Suprapubic skin (tissue), 4 donors: ENCODE measurements around the gene GAS7. TPM values are rescaled to one million over a fixed set of nuclear protein-coding genes. Genes with fewer than 3 reads are reported as not detected.

Experiments used
- DNase-seq, 2 donors: peaks; one replicate each; pipeline ENCODE4 v3.0.0-alpha.2; 2019; ENCODE audit warnings: low spot score in 2 of 2
- H3K27ac ChIP-seq: fragments of 200-600 bp; sonication (generic); one replicate; pipeline ENCODE4 v1.5.1; 2019
- H3K27me3 ChIP-seq: fragments of 200-600 bp; sonication (generic); one replicate; pipeline ENCODE4 v1.5.1; 2019
- H3K36me3 ChIP-seq: fragments of 200-600 bp; sonication (generic); one replicate; pipeline ENCODE4 v1.5.1; 2019
- H3K4me1 ChIP-seq: fragments of 200-600 bp; sonication (generic); one replicate; pipeline ENCODE4 v1.5.1; 2019
- H3K4me3 ChIP-seq: fragments of 200-600 bp; sonication (generic); one replicate; pipeline ENCODE4 v1.5.1; 2019; ENCODE audit warnings: mild to moderate bottlenecking
- H3K9me3 ChIP-seq: fragments of 200-600 bp; sonication (generic); one replicate; pipeline ENCODE4 v1.5.1; 2019
- EP300 ChIP-seq: sonication (generic); formaldehyde crosslinking; IDR thresholded peaks from one replicate; pipeline ENCODE4 v1.6.1; 2017; ENCODE audit warnings: antibody characterized with exemption
- POLR2A ChIP-seq, 2 donors: fragments of 450-650 bp; IDR thresholded peaks; one replicate each; pipeline ENCODE4 v1.6.1; 2017; ENCODE audit warnings: antibody characterized with exemption in 2 of 2, mild to moderate bottlenecking in 2 of 2, moderate library complexity in 2 of 2
- POLR2AphosphoS5 ChIP-seq, 3 donors: sonication (generic); formaldehyde crosslinking; IDR thresholded peaks; one replicate each; pipeline ENCODE4 v1.6.1; 2017; ENCODE audit warnings: antibody characterized with exemption in 3 of 3
- WGBS: methylation state at CpG from one replicate; pipeline ENCODE4 v1.1.5; 2018; 5-methylcytosine and 5-hydroxymethylcytosine counted together
- total RNA-seq, 4 donors: library from RNA; depleted of rRNA; stranded (reverse); fragments of >200 nt; gene quantifications; one replicate each; pipeline ENCODE4 v1.1.0, GENCODE V29; 2016
- TF ChIP-seq, protein P1 (sequence below), 2 donors: fragments of 200-600 bp in 1 of 2; fragments of 450-650 bp in 1 of 2; sonication (generic) in 1 of 2; IDR thresholded peaks; one replicate each; pipeline ENCODE4 v1.5.1; 2016 to 2019; ENCODE audit warnings: antibody characterized with exemption in 2 of 2, mild to moderate bottlenecking in 1 of 2, moderate library complexity in 1 of 2

The GAS7 gene
- total RNA-seq, 4 donors from 2014 or later: 45.7 to 106 (median 74.2) TPM

DNA sequence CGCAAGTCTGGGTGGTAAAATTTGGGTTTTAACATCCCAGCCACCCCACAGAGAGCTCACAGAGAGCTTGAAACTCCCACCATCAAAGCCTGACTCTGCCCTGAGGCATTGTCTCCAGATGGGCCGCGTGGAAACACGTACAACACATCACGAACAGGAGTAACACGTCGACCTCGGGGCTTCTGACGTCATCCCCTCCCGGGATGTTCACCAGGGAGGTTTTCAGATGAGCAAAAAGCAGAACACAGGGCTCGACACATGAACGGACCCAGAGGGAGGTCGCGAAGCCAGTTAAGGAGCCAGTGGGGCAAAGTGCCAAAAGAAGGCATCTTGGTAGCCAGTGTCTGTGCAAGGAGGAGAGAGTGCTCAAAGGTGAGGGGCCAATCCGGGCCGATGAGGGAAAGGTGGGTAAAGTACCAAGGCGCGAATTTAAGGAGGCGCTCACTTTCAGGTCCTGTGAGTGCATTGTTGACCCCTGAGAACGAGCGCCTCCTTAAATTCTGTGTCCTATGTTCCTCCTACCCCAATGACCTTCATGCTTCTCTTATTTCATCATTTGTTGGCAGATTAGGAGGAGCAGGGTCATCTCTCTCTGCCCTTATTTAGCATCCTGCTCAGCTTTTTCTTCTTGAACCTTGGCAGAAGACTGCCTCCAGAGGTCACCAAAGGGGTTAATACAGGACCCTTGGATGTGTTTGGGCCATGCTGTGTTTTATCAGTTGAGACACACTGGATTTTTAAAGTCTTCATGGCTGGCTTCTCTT lies 298.9 kb downstream of the GAS7 start:
- TF ChIP-seq POLR2A (IDR thresholded peaks at IDR 0.05) (no peak), EP300 (no peak), POLR2AphosphoS5 (IDR thresholded peaks at IDR 0.05) (no peak)
- TF ChIP-seq, protein P1, sequence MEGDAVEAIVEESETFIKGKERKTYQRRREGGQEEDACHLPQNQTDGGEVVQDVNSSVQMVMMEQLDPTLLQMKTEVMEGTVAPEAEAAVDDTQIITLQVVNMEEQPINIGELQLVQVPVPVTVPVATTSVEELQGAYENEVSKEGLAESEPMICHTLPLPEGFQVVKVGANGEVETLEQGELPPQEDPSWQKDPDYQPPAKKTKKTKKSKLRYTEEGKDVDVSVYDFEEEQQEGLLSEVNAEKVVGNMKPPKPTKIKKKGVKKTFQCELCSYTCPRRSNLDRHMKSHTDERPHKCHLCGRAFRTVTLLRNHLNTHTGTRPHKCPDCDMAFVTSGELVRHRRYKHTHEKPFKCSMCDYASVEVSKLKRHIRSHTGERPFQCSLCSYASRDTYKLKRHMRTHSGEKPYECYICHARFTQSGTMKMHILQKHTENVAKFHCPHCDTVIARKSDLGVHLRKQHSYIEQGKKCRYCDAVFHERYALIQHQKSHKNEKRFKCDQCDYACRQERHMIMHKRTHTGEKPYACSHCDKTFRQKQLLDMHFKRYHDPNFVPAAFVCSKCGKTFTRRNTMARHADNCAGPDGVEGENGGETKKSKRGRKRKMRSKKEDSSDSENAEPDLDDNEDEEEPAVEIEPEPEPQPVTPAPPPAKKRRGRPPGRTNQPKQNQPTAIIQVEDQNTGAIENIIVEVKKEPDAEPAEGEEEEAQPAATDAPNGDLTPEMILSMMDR (IDR thresholded peaks at IDR 0.05): no peak
- Histone ChIP-seq H3K36me3 (no peaks in the 10 kb centered on the region), H3K4me1 (peaks cover 3% of the 10 kb centered on the region), H3K27ac (peak overlapping the region; percentile 49), H3K4me3 (no peak overlapping the region), H3K9me3 (no peaks in the 10 kb centered on the region), H3K27me3 (peaks cover 4% of the 10 kb centered on the region)
- peak in 1 of 2 donors; percentile 66 for DNase-seq
- WGBS: 52% methylated on average over 21 of the region's 21 CpGs

DNA sequence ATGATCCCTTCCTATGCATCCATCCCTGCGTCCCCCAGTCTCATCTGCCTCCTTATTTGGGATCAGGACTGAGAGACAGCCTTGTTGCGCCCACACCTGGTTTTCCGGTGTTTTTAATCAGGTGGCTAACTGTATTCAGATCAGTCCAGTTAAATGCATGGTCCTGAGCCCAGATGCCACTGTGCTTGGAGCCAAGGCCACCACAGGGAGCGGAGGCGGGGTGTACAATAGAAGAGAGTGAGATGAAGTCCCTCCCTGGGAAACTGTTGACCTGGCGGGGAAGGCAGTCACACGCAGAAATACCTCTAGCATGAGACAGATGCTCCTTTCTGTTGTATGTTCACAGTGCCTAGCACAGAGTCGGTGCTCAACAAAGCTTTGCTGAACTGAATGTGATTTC lies 299.6 kb downstream of the GAS7 start:
- Histone ChIP-seq H3K4me1 (peaks cover 3% of the 10 kb centered on the region), H3K4me3 (no peak overlapping the region), H3K27ac (no peak overlapping the region), H3K27me3 (peaks cover 4% of the 10 kb centered on the region), H3K9me3 (no peaks in the 10 kb centered on the region), H3K36me3 (no peaks in the 10 kb centered on the region)
- WGBS: 92% methylated on average over 8 of the region's 8 CpGs
- peak in 1 of 2 donors; percentile 19 for DNase-seq
- TF ChIP-seq, protein P1 (IDR thresholded peaks at IDR 0.05): no peak

DNA sequence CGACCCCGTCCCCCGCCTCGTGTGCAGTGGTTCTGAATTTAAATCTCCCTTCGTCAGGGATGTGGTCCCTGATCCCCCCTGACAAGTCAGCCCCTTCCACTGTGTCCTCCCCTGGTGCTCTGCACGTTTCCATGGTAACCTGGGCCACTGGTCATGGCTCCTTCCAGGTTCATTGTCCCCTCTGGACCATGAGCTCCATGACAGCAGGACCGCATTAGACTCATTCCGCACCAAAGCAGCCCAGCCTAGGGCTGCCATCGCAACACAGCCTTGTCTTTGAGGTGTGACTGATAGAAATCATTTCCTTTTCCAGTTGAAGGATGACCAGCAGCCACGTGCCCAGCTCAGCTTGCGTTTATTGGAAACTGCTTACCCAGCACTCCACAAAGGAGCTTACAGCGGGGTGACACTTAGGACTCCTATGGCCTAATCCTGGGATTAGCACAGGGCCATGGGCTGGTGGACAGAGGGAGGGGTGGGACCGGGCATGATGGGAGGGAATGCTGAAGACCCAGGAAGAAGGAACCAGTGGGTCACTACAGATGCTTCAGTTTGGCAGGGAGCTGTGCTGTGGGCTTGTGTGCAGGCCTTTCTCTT lies 300.9 kb downstream of the GAS7 start:
- 84% methylated on average over 13 of the region's 13 CpGs for WGBS

DNA sequence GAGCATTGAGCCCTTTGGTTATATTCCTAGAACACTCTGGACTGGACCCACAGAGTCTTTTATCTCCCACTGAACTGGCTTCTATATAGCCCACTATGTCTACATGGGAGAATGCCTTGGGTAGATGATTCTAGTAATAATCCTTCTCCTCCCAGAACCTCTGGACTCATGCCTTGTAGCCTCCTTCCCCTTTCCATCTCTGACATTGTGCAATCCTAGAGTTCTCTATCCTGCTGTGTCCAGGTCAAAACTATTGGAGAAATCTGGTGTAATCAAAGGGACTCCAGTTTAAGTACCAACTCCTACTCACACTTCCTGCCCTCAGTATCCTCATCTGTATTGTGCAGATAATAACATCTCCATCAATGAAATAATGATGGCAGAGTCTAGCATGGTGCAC lies 302.5 kb downstream of the GAS7 start:
- H3K4me3 ChIP-seq: no peak overlapping the region
- no peak for DNase-seq
- no peaks in the 10 kb centered on the region for H3K9me3 ChIP-seq
- H3K27ac ChIP-seq: no peak overlapping the region
- H3K27me3 ChIP-seq: peaks cover 4% of the 10 kb centered on the region
- peaks cover 3% of the 10 kb centered on the region for H3K4me1 ChIP-seq
- H3K36me3 ChIP-seq: no peaks in the 10 kb centered on the region
- TF ChIP-seq POLR2AphosphoS5 (IDR thresholded peaks at IDR 0.05): no peak
- TF ChIP-seq EP300: no peak
- TF ChIP-seq, protein P1 (IDR thresholded peaks at IDR 0.05): no peak
- TF ChIP-seq POLR2A (IDR thresholded peaks at IDR 0.05): no peak

More for the DNA sequence above, 300.9 kb downstream of the GAS7 start:
- no peak overlapping the region for H3K27ac ChIP-seq
- no peaks in the 10 kb centered on the region for H3K9me3 ChIP-seq
- no peak overlapping the region for H3K4me3 ChIP-seq
- DNase-seq: no peak
- TF ChIP-seq, protein P1 (IDR thresholded peaks at IDR 0.05): no peak
- TF ChIP-seq POLR2AphosphoS5 (IDR thresholded peaks at IDR 0.05) (no peak), POLR2A (IDR thresholded peaks at IDR 0.05) (no peak), EP300 (no peak)
- no peaks in the 10 kb centered on the region for H3K36me3 ChIP-seq
- H3K4me1 ChIP-seq: peaks cover 3% of the 10 kb centered on the region
- peaks cover 4% of the 10 kb centered on the region for H3K27me3 ChIP-seq

DNA sequence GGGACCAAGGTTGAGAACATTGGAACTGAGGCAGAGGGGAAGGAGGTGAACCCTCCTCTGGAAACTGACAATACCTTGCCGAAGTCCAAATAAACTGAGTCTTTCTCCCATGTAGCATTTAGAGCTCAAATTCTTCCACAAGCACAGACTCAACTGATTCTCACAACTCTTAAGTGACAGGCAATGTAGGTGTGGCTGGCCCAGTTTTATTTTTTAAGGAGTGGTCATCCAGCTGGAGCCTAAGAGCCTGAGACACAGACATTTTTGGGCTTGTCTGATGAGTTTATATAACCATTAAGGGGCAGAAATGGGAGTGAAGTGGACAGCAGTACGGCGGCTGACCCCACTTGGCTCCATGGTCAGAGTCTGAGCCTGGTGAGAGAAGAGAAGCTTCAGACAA lies 304.2 kb downstream of the GAS7 start:
- Histone ChIP-seq H3K9me3 (no peaks in the 10 kb centered on the region), H3K4me1 (no peaks in the 10 kb centered on the region), H3K27ac (no peak overlapping the region), H3K27me3 (peaks cover 4% of the 10 kb centered on the region), H3K36me3 (no peaks in the 10 kb centered on the region), H3K4me3 (no peak overlapping the region)
- 93% methylated on average over 3 of the region's 3 CpGs for WGBS
- TF ChIP-seq, protein P1 (IDR thresholded peaks at IDR 0.05): no peak
- no peak for TF ChIP-seq POLR2AphosphoS5 (IDR thresholded peaks at IDR 0.05)
- no peak for TF ChIP-seq POLR2A (IDR thresholded peaks at IDR 0.05)
- no peak for TF ChIP-seq EP300
- no peak for DNase-seq
